ENCODE data around the gene CDH2. TPM values are rescaled to one million over a fixed set of nuclear protein-coding genes. Genes with fewer than 3 reads are reported as not detected.
"Not testable (repeated sequence)": the region's sequence is repeated elsewhere in the genome, so short reads cannot be mapped to it uniquely, and the experiment has no call there.

CDH2 gene
- total RNA-seq, 4 donors from 2014 or later = 0.13 to 0.95 (median 0.64) TPM

- H3K4me3 ChIP-seq (ENCODE audit: low read depth, poor library complexity, severe bottlenecking) = no peak overlapping the region
- 39 to 49% methylated on average over 18 of the region's 18 CpGs for WGBS, 2 donors
These were observed 254.8 kb downstream of the CDH2 start for GRCh38 chr18:27921904-27922751.

GRCh38 chr18:27921392-27921791, 255.5 kb downstream of the CDH2 start:
- DNase-seq (ENCODE audit: low spot score in 2 of 2) = no peak
- H3K4me3 ChIP-seq (ENCODE audit: low read depth, poor library complexity, severe bottlenecking) = no peak overlapping the region
- WGBS, 2 donors = 52 to 68% methylated on average over 8 of the region's 8 CpGs

More at GRCh38 chr18:27921904-27922751, 254.8 kb downstream of the CDH2 start:
- TF ChIP-seq CTCF (IDR thresholded peaks at IDR 0.05) = no peak
- no peak for TF ChIP-seq POLR2A (IDR thresholded peaks at IDR 0.05)
- intact Hi-C loops (cut with DNase I; ENCODE audit: low total_unique reads) = no loop called here
- no peak for DNase-seq (ENCODE audit: low spot score in 2 of 2)

GRCh38 chr18:27920836-27921235, 256.1 kb downstream of the CDH2 start:
- no peak for DNase-seq (ENCODE audit: low spot score in 2 of 2)
- no peak overlapping the region for H3K4me3 ChIP-seq (ENCODE audit: low read depth, poor library complexity, severe bottlenecking)
- TF ChIP-seq CTCF (IDR thresholded peaks at IDR 0.05) = no peak
- no peak for TF ChIP-seq POLR2A (IDR thresholded peaks at IDR 0.05)
- intact Hi-C loops (cut with DNase I; ENCODE audit: low total_unique reads) = no loop called here
- WGBS, 2 donors = 84 to 85% methylated on average over 3 of the region's 3 CpGs

More at GRCh38 chr18:27921392-27921791, 255.5 kb downstream of the CDH2 start:
- intact Hi-C loops (cut with DNase I; ENCODE audit: low total_unique reads) = no loop called here
- TF ChIP-seq CTCF (IDR thresholded peaks at IDR 0.05) (no peak), POLR2A (IDR thresholded peaks at IDR 0.05) (no peak)

- DNase-seq (ENCODE audit: low spot score in 2 of 2); intact Hi-C loops (cut with DNase I; ENCODE audit: low total_unique reads); H3K4me3 ChIP-seq (ENCODE audit: low read depth, poor library complexity, severe bottlenecking): not testable (repeated sequence)
- WGBS, 2 donors = 84 to 93% methylated on average over 2 of the region's 2 CpGs
These were observed 270.7 kb downstream of the CDH2 start for GRCh38 chr18:27906189-27906588.

GRCh38 chr18:27903906-27904305, 273.0 kb downstream of the CDH2 start:
- no peak for TF ChIP-seq POLR2A (IDR thresholded peaks at IDR 0.05)
- TF ChIP-seq CTCF (IDR thresholded peaks at IDR 0.05) = no peak
- WGBS, 2 donors = 64 to 73% methylated on average over 3 of the region's 3 CpGs
- intact Hi-C loops (cut with DNase I; ENCODE audit: low total_unique reads) = no loop called here
- H3K4me3 ChIP-seq (ENCODE audit: low read depth, poor library complexity, severe bottlenecking) = no peak overlapping the region
- no peak for DNase-seq (ENCODE audit: low spot score in 2 of 2)

- TF ChIP-seq POLR2A (IDR thresholded peaks at IDR 0.05) (no peak), CTCF (IDR thresholded peaks at IDR 0.05) (no peak)
- intact Hi-C loops (cut with DNase I; ENCODE audit: low total_unique reads) = no loop called here
- DNase-seq (ENCODE audit: low spot score in 2 of 2) = no peak
- H3K4me3 ChIP-seq (ENCODE audit: low read depth, poor library complexity, severe bottlenecking) = no peak overlapping the region
- WGBS, 2 donors = 56 to 57% methylated on average over 4 of the region's 4 CpGs
These were observed 275.3 kb downstream of the CDH2 start for GRCh38 chr18:27901424-27902226.

Measured in lower leg skin (tissue), 4 donors.